Cardiac fibroblast (primary cell): Measurements from ENCODE around the gene KCNH1.

Experiments
- DNase-seq, 2 donors: peaks; one replicate each; pipeline versions ENCODE4 v3.0.0 to v3.0.0-alpha.2; 2010; ENCODE audit warnings: low read depth in 2 of 2
- H3K4me3 ChIP-seq, 2 donors: replicated peaks in 1 of 2; 1 replicate in 1 of 2; 2 replicates in 1 of 2; pipeline ENCODE4 v1.5.1; 2011; ENCODE audit warnings: low read depth in 2 of 2, low read length in 2 of 2, mild to moderate bottlenecking in 2 of 2, moderate library complexity in 1 of 2
- CTCF ChIP-seq: IDR thresholded peaks from one replicate; pipeline ENCODE4 v1.5.1; 2011; ENCODE audit warnings: low read depth, mild to moderate bottlenecking, low read length, inconsistent platforms

The KCNH1 gene

DNA sequence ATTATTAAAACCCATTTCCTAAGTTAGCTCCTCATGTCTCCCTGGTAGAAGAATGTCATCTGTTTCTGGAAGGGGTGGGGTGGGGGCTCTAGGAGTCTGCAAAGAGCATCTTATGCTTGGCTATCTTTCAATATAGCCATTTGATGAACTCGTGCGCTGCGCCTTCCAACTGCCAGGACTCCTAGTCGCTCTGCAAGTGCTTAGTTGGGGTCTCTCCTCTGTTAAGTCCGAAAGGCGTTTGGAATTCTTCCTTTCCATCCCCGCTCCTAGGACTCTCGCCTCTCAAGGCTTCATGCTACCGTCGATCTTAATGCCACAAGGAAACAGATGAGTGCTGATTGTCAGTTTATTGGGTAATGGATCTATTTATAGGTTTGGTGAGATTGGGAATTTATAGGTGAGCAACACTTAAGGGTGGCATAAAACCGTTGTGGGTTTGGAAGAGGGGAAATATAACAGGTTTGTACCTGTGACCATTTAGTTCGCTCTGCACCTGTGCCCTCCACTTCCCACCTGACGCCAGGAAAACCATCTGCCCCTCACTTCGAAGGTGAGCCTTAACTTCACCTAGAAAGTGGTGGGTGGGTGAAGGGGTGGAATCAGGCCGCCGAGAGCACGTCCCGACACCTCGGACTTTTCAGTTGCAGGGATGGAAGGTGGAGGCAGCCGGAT lies 1.1 kb downstream of the KCNH1 start:
- TF ChIP-seq CTCF, result no peak
- H3K4me3 ChIP-seq, result no peak overlapping the region
- no peak for DNase-seq

- no peak overlapping the region for H3K4me3 ChIP-seq
- no peak for TF ChIP-seq CTCF
- no peak for DNase-seq
Observed at GRCh38 chr1:211129776-211130175, 4.2 kb downstream of the KCNH1 start.

DNA sequence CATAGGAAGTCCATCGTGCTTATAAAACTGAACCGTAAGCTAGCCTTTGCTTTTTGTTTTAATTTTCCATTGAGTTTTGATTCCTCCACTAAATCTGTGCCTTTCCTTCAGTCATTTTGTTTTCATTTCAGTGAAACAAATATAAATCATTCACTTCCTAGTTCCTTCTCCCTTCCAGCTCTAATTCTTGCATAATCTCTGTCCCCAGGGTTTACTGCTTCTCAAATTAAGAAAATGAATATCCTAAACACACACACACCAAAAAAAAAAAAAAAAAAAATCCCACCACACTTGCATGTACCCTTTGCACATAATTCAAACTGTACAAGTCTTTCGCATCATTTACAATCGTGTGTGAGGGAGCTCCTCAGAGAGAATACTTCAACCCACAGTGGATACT lies 6.8 kb downstream of the KCNH1 start:
- H3K4me3 ChIP-seq, result no peak overlapping the region
- TF ChIP-seq CTCF, result no peak
- no peak for DNase-seq

GRCh38 chr1:211126622-211127021 lies 7.3 kb downstream of the KCNH1 start:
- DNase-seq, result no peak
- TF ChIP-seq CTCF, result no peak
- no peak overlapping the region for H3K4me3 ChIP-seq

GRCh38 chr1:211118407-211119102 lies 15.4 kb downstream of the KCNH1 start:
- DNase-seq, result no peak
- H3K4me3 ChIP-seq, result no peak overlapping the region
- TF ChIP-seq CTCF, result no peak

GRCh38 chr1:211114446-211114845 lies 19.5 kb downstream of the KCNH1 start:
- TF ChIP-seq CTCF, result no peak
- no peak overlapping the region for H3K4me3 ChIP-seq
- no peak for DNase-seq

DNA sequence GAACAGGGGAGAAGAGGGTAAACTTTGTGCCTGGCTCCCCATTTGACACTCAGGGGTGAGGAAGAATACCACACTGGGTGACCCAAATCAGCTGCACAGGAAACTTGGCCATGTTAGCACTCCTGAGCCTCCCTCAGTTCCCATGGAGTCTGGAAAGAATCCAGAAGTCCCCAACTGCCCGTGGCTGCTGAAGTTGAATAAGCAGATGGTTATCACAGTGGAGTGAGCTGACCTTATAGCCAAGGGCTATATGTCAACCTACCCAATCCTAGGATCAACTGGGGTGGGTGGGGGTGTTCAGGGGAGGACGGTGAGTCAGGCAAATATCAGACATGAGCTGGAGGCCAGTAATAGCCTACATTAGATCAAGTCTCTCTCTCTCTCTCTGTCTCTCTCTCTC lies 20.4 kb downstream of the KCNH1 start:
- no peak for DNase-seq
- no peak for TF ChIP-seq CTCF
- no peak overlapping the region for H3K4me3 ChIP-seq
